CD4-positive, alpha-beta memory T cell (primary cell): ENCODE data around the gene STK11. TPM values are rescaled to one million over a fixed set of nuclear protein-coding genes. Genes with fewer than 3 reads are reported as not detected.

Experiments used
- CTCF ChIA-PET: fragments of 350-600 bp; sonication (Branson Sonifier 250); formaldehyde crosslinking; loops from one replicate; lab custom pipeline; 2021; ENCODE audit warnings: inconsistent platforms; ENCODE audit not compliant: partially characterized antibody; lab: Charles Lee
- POLR2A ChIA-PET: fragments of 350-600 bp; sonication (Branson Sonifier 250); formaldehyde crosslinking; loops from one replicate; lab custom pipeline; 2021; ENCODE audit not compliant: partially characterized antibody; lab: Charles Lee
- DNase-seq, 5 donors: peaks; one replicate each; pipeline versions ENCODE4 v3.0.0 to v3.0.0-alpha.2; 2020 to 2022; ENCODE audit warnings: mixed read lengths in 1 of 5
- H3K27ac ChIP-seq: one replicate; pipeline ENCODE4 v1.7.0; 2013; ENCODE audit warnings: low read depth, low read length
- H3K27me3 ChIP-seq: 2 replicates; pipeline ENCODE4 v1.7.0; 2013; ENCODE audit warnings: mild to moderate bottlenecking, low read length, moderate library complexity; ENCODE audit not compliant: insufficient read depth
- H3K36me3 ChIP-seq: 2 replicates; pipeline ENCODE4 v1.7.0; 2013; ENCODE audit warnings: mild to moderate bottlenecking, low read length, moderate library complexity; ENCODE audit not compliant: insufficient read depth
- H3K4me1 ChIP-seq: 2 replicates; pipeline ENCODE4 v1.7.0; 2013; ENCODE audit warnings: mild to moderate bottlenecking, low read length, moderate library complexity; ENCODE audit not compliant: insufficient read depth
- H3K4me3 ChIP-seq, 2 donors: one replicate each; pipeline ENCODE4 v1.7.0; 2013; ENCODE audit warnings: low read length in 2 of 2, mild to moderate bottlenecking in 1 of 2
- H3K9me3 ChIP-seq, 2 donors: one replicate each; pipeline ENCODE4 v1.7.0; 2013; ENCODE audit warnings: low read length in 2 of 2, control low read depth in 1 of 2; ENCODE audit not compliant: control insufficient read depth in 1 of 2
- H3K27ac Mint-ChIP-seq, 7 donors: one replicate each; pipeline ENCODE4 v1.8.0; 2020 to 2021; ENCODE audit warnings: mixed read lengths in 7 of 7, mild to moderate bottlenecking in 6 of 7, inconsistent platforms in 3 of 7, moderate library complexity in 3 of 7
- H3K27me3 Mint-ChIP-seq, 2 donors: one replicate each; pipeline ENCODE4 v1.8.0; 2020 to 2021; ENCODE audit warnings: mixed read lengths in 2 of 2
- H3K36me3 Mint-ChIP-seq, 2 donors: one replicate each; pipeline ENCODE4 v1.8.0; 2020 to 2021; ENCODE audit warnings: mixed read lengths in 2 of 2, inconsistent platforms in 1 of 2, mild to moderate bottlenecking in 1 of 2
- H3K4me1 Mint-ChIP-seq, 4 donors: one replicate each; pipeline ENCODE4 v1.8.0; 2020 to 2021; ENCODE audit warnings: mixed read lengths in 4 of 4, mild to moderate bottlenecking in 1 of 4
- H3K4me3 Mint-ChIP-seq, 8 donors: one replicate each; pipeline ENCODE4 v1.8.0; 2020 to 2021; ENCODE audit warnings: mixed read lengths in 8 of 8, mild to moderate bottlenecking in 7 of 8, moderate library complexity in 6 of 8, inconsistent platforms in 3 of 8
- H3K9me3 Mint-ChIP-seq, 8 donors: one replicate each; pipeline ENCODE4 v1.8.0; 2020 to 2021; ENCODE audit warnings: mixed read lengths in 8 of 8, mild to moderate bottlenecking in 5 of 8, inconsistent platforms in 3 of 8, moderate library complexity in 1 of 8
- intact Hi-C: fragments of 100-400 bp; cut with micrococcal nuclease; formaldehyde crosslinking; loops from one replicate; pipeline ENCODE4 v1.15.1; 2023
- polyA plus RNA-seq, 2 donors: library from polyadenylated mRNA; unstranded; fragments of 300-500 nt; fragmentation: Illumina TruSeq; gene quantifications; one replicate each; pipeline ENCODE4 v1.2.3, GENCODE V29; 2021
- total RNA-seq, 2 experiments: library from RNA; stranded (reverse); gene quantifications; one replicate each; pipeline ENCODE4 v1.2.3, GENCODE V29; 2021

STK11 gene
- total and polyA plus RNA-seq, 4 experiments from 2014 or later, result 11.0 to 114 (median 77.6) TPM

DNA sequence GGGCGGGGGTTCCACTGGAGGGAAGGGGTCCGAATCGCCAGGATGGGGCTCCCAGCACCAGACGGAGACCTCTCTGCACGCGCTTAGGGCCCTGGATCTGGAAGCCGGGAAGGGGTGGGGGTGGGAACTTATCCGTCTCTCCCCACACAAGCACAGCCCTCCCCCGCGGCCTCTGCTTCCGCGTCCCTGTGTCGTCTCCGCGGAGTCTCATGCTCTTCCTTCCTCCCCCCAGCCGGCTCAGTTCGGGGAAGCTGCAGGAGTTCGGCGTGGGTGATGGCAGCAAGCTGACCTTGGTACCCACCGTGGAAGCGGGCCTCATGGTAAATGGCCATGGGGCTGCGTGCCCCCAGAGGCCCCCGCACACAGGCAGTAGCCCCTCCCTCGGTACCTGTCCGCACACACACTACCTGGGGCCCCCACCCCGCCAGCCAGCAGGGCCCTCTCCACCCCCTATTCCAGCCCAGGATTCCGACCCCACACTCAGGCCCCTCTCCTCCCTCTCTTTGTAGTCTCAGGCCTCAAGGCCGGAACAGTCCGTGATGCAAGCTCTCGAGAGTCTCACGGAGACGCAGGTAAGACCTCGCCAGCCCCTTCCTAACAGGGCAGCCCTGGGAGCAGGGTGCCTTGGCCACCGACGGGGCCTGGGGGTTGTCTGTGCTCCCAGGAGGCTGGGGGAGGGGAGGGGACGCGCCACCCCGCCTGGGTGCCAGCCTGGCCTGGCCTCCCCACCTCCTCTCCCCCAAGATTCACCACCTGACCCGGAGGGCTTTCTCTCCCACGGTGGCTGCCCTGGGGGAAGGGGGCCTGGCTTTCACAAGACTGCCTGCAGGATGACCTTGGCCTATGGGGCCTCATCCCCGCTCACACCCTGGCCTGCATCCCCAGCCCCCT lies 46.0 kb downstream of the STK11 start:
- Histone ChIP-seq H3K36me3 (peaks cover 24% of the 10 kb centered on the region), H3K27ac (peak overlapping the region; percentile 86), H3K27me3 (no peaks in the 10 kb centered on the region), H3K4me3 (peak overlapping the region; percentile 47 to 66), H3K9me3 (no peaks in the 10 kb centered on the region), H3K4me1 (peaks cover 40% of the 10 kb centered on the region)
- peak; percentile 65 to 82 (median 69) for DNase-seq
- intact Hi-C loops, result loop anchor here (5.0 kb wide), 1 partner anchor 156 kb away; the partner anchor contains the start of gene DAZAP1
- Mint-ChIP-seq H3K9me3 (peaks cover 0 to 11% (median 0%) of the 10 kb centered on the region in 8 donors), H3K36me3 (peaks cover 16 to 26% of the 10 kb centered on the region in 2 donors), H3K27me3 (no peaks in the 10 kb centered on the region), H3K4me3 (peak overlapping the region; percentile 92 to 95 (median 93)), H3K4me1 (peaks cover 2 to 30% (median 15%) of the 10 kb centered on the region in 4 donors), H3K27ac (peak overlapping the region; percentile 90 to 98 (median 94))
- ChIA-PET CTCF (interaction anchor here (1.3 kb wide), 1 partner anchor 15 kb away, joined by 5 read pairs; no protein-coding TSS in a partner anchor), POLR2A (interaction anchor here (1.0 to 10.8 kb wide), 8 partner anchors 8 to 183 kb away, joined by 3 to 397 read pairs (median 6); partner anchors contain the start of genes CIRBP and FAM174C)

GRCh38 chr19:1252221-1252820 lies 46.7 kb downstream of the STK11 start:
- Histone ChIP-seq H3K4me1 (peaks cover 47% of the 10 kb centered on the region), H3K9me3 (no peaks in the 10 kb centered on the region), H3K27ac (peak overlapping the region; percentile 86), H3K27me3 (no peaks in the 10 kb centered on the region), H3K36me3 (peaks cover 29% of the 10 kb centered on the region), H3K4me3 (peak overlapping the region; percentile 52 to 66)
- intact Hi-C loops, result loop anchor here (5.0 kb wide), 1 partner anchor 155 kb away; the partner anchor contains the start of gene DAZAP1
- POLR2A ChIA-PET, result interaction anchor here (0.6 to 10.8 kb wide), 15 partner anchors 7 to 343 kb away, joined by 3 to 397 read pairs (median 7); partner anchors contain the start of genes ARHGAP45, ATP5F1D, CIRBP and FAM174C
- peaks cover 18 to 26% of the 10 kb centered on the region in 2 donors for H3K36me3 Mint-ChIP-seq
- H3K4me3 Mint-ChIP-seq, result peak overlapping the region; percentile 79 to 95 (median 92)
- CTCF ChIA-PET, result interaction anchor here (0.7 to 1.8 kb wide), 7 partner anchors 8 to 21 kb away, joined by 3 to 10 read pairs (median 5); partner anchors contain the start of gene CIRBP
- H3K27ac Mint-ChIP-seq, result peak overlapping the region; percentile 42 to 98 (median 89)
- DNase-seq, result peak; percentile 66 to 84 (median 68)
- no peaks in the 10 kb centered on the region for H3K27me3 Mint-ChIP-seq
- H3K9me3 Mint-ChIP-seq, result peaks cover 0 to 11% (median 0%) of the 10 kb centered on the region in 8 donors
- peaks cover 3 to 32% (median 17%) of the 10 kb centered on the region in 4 donors for H3K4me1 Mint-ChIP-seq

- Mint-ChIP-seq H3K27me3 (no peaks in the 10 kb centered on the region), H3K27ac (peak overlapping the region; percentile 66 to 98 (median 79)), H3K9me3 (peaks cover 0 to 11% (median 0%) of the 10 kb centered on the region in 8 donors), H3K36me3 (peaks cover 23 to 33% of the 10 kb centered on the region in 2 donors), H3K4me1 (peaks cover 8 to 39% (median 23%) of the 10 kb centered on the region in 4 donors), H3K4me3 (peak overlapping the region; percentile 46 to 82 (median 61))
- DNase-seq, result peak; percentile 72 to 91 (median 74)
- Histone ChIP-seq H3K36me3 (peaks cover 29% of the 10 kb centered on the region), H3K9me3 (no peaks in the 10 kb centered on the region), H3K27ac (peak overlapping the region; percentile 86), H3K4me1 (peaks cover 47% of the 10 kb centered on the region), H3K4me3 (peak overlapping the region in 1 of 2 donors; percentile 66), H3K27me3 (no peaks in the 10 kb centered on the region)
- intact Hi-C loops, result loop anchor here (5.0 kb wide), 1 partner anchor 154 kb away; the partner anchor contains the start of gene DAZAP1
- POLR2A ChIA-PET, result interaction anchor here (0.6 to 10.8 kb wide), 17 partner anchors 9 to 344 kb away, joined by 3 to 397 read pairs (median 5); partner anchors contain the start of genes ARHGAP45, ATP5F1D, CIRBP and CNN2
- CTCF ChIA-PET, result interaction anchor here (0.7 to 1.8 kb wide), 6 partner anchors 8 to 21 kb away, joined by 3 to 10 read pairs (median 6); partner anchors contain the start of gene CIRBP
Observed at GRCh38 chr19:1252821-1253513, 47.4 kb downstream of the STK11 start.

DNA sequence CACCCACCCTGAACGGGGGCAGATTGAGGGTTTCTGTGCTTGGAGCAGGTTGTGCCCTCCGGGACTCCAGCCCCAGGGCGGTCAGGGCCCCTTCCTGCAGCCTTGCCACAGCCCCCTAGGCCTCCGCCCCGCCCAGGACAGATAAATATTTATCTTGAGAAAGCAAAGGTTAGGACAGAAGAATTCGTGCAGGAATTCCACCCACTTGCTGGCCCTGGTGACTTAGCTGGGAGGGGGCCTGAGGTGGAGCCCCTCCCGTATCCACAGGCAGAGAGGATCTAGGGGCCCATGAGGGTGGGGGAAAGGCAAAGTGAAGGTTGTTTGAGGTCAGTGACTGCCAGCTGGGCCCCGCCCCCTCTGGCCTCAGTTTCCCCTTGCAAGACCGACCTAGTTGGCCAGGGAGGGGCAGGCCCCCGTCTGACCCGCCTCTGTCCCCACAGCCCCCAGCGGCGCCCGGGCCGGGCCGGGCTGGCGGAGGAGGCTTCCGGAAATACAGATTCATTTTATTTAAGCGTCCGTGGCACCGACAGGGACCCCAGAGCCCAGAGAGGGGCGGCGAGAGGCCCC lies 48.0 kb downstream of the STK11 start:
- Mint-ChIP-seq H3K36me3 (peaks cover 23 to 34% of the 10 kb centered on the region in 2 donors), H3K27me3 (no peaks in the 10 kb centered on the region), H3K4me3 (peak overlapping the region; percentile 46 to 82 (median 60)), H3K27ac (peak overlapping the region; percentile 66 to 98 (median 79)), H3K9me3 (peaks cover 0 to 11% (median 0%) of the 10 kb centered on the region in 8 donors), H3K4me1 (peaks cover 11 to 45% (median 26%) of the 10 kb centered on the region in 4 donors)
- intact Hi-C loops, result loop anchor here (5.0 kb wide), 1 partner anchor 154 kb away; the partner anchor contains the start of gene DAZAP1
- ChIA-PET CTCF (interaction anchor here (1.0 to 1.9 kb wide), 6 partner anchors 8 to 15 kb away, joined by 3 to 10 read pairs (median 8); partner anchors contain the start of gene CIRBP), POLR2A (interaction anchor here (0.6 to 10.8 kb wide), 16 partner anchors 8 to 344 kb away, joined by 3 to 397 read pairs (median 6); partner anchors contain the start of genes ARHGAP45, ATP5F1D, CIRBP and CNN2)
- Histone ChIP-seq H3K27me3 (no peaks in the 10 kb centered on the region), H3K36me3 (peaks cover 29% of the 10 kb centered on the region), H3K4me1 (peaks cover 52% of the 10 kb centered on the region), H3K27ac (peak overlapping the region; percentile 86), H3K4me3 (peak overlapping the region in 1 of 2 donors; percentile 66), H3K9me3 (no peaks in the 10 kb centered on the region)
- no peak for DNase-seq

- peaks cover 57% of the 10 kb centered on the region for H3K4me1 ChIP-seq
- peaks cover 23 to 38% of the 10 kb centered on the region in 2 donors for H3K36me3 Mint-ChIP-seq
- intact Hi-C loops, result loop anchor here (5.0 kb wide), 1 partner anchor 153 kb away; the partner anchor contains the start of gene DAZAP1
- H3K4me3 ChIP-seq, result no peak overlapping the region
- peaks cover 0 to 11% (median 0%) of the 10 kb centered on the region in 8 donors for H3K9me3 Mint-ChIP-seq
- H3K27me3 ChIP-seq, result no peaks in the 10 kb centered on the region
- no peak for DNase-seq
- peak overlapping the region in 3 of 8 donors; percentile 31 to 61 (median 51) for H3K4me3 Mint-ChIP-seq
- H3K36me3 ChIP-seq, result peaks cover 29% of the 10 kb centered on the region
- peak overlapping the region; percentile 86 for H3K27ac ChIP-seq
- H3K9me3 ChIP-seq, result no peaks in the 10 kb centered on the region
- ChIA-PET CTCF (interaction anchor here (1.6 to 3.2 kb wide), 4 partner anchors 10 to 12 kb away, joined by 7 to 11 read pairs (median 9); no protein-coding TSS in a partner anchor), POLR2A (interaction anchor here (1.5 to 10.8 kb wide), 6 partner anchors 8 to 228 kb away, joined by 5 to 397 read pairs (median 18); partner anchors contain the start of genes ARHGAP45, CIRBP and CNN2)
- peak overlapping the region in 3 of 7 donors; percentile 59 to 80 (median 75) for H3K27ac Mint-ChIP-seq
- peaks cover 16 to 50% (median 30%) of the 10 kb centered on the region in 4 donors for H3K4me1 Mint-ChIP-seq
- H3K27me3 Mint-ChIP-seq, result no peaks in the 10 kb centered on the region
Observed at GRCh38 chr19:1254081-1254527, 48.5 kb downstream of the STK11 start.
